Measurements from ENCODE around the gene UNC13A.

UNC13A gene

DNA sequence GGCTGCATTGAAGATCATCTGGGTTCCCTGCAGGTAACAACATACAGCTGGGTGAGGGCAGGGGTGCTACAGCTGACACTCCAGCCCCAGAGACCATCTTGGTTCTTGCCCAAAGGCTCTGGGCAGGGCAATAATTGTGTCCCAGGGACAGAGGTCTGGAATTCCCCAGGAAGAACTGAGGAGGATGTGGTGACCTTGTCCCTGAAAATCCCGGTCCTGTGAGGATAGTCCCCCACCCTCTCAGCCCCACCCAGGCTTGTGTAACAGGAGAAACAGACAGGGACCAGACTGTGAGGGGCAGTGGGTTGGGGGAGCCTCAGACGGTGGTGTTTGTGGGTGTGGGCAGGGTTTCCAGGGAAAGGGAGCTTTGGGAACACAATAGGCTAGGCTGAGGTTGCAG is 69.2 kb downstream of the UNC13A start:
- no peak for DNase-seq
- no peak overlapping the region for H3K4me3 ChIP-seq (ENCODE audit: insufficient read depth, low read depth, low read length, poor library complexity, severe bottlenecking)

DNA sequence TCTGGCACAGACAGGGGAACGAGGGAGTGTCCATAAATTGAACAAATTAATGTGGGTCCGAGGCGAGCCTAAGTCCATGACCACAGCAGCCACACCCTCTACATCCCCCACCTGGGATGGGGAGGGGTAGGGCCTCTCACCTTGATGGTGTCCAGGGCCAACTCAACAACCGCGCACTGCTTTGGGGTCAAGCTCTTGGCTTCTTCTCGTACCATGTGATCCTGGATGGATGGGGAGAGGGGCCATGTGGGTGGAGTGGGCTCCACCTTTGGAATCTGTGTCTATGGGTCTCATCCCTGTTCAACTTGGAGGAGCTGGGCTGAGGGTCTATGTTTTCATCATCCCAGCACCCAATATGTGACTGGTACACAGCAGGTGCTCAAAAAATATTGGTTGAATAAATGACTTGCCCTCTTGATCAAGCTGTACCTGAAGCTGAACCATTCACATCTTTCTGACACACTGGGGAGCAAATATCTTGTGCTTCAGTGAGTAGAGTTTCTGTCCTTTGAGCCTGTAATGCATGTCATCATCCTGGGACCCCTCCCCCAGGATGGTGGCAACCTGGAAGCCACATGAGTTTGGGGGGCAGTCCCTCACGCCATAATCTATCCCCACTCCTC is 69.8 kb downstream of the UNC13A start:
- Histone ChIP-seq H3K4me3 (ENCODE audit: insufficient read depth, low read depth, low read length, poor library complexity, severe bottlenecking) (no peak overlapping the region), H3K4me1 (ENCODE audit: control insufficient read depth, insufficient read depth, low read length, poor library complexity, severe bottlenecking) (no peaks in the 10 kb centered on the region), H3K27me3 (replicated peaks; ENCODE audit: control insufficient read depth, insufficient read depth, low read length, poor library complexity, severe bottlenecking) (peaks cover 22% of the 10 kb centered on the region), H3K36me3 (ENCODE audit: control insufficient read depth, insufficient read depth, low read length) (no peaks in the 10 kb centered on the region), H3K27ac (ENCODE audit: insufficient read depth, low read length, poor library complexity, severe bottlenecking) (no peak overlapping the region), H3K9me3 (ENCODE audit: control insufficient read depth, low read length) (no peaks in the 10 kb centered on the region)
- DNase-seq, result no peak

More for the DNA sequence above, 69.2 kb downstream of the UNC13A start:
- peaks cover 22% of the 10 kb centered on the region for H3K27me3 ChIP-seq (replicated peaks; ENCODE audit: control insufficient read depth, insufficient read depth, low read length, poor library complexity, severe bottlenecking)
- H3K27ac ChIP-seq (ENCODE audit: insufficient read depth, low read length, poor library complexity, severe bottlenecking), result no peak overlapping the region
- H3K9me3 ChIP-seq (ENCODE audit: control insufficient read depth, low read length), result no peaks in the 10 kb centered on the region
- no peaks in the 10 kb centered on the region for H3K36me3 ChIP-seq (ENCODE audit: control insufficient read depth, insufficient read depth, low read length)
- H3K4me1 ChIP-seq (ENCODE audit: control insufficient read depth, insufficient read depth, low read length, poor library complexity, severe bottlenecking), result no peaks in the 10 kb centered on the region

DNA sequence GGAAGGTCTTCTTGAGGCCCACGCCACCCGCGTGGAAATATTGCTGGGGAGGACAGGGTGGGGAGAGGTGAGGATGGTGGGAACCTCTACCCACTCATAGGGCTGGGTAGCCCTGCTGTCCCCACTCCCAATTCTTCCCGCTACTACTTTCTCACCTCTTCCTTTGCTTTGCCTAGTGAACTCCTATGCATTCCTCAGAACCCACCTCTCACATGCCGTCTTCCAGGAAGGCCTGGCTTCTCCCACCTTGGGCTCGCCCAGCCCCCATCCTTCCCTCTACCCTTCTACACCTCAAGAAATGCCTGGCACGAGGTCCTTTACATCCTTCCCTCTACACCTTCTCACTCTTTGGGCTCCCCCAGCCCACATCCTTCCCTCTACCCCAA is 70.4 kb downstream of the UNC13A start:
- Histone ChIP-seq H3K4me3 (ENCODE audit: insufficient read depth, low read depth, low read length, poor library complexity, severe bottlenecking) (no peak overlapping the region), H3K27me3 (replicated peaks; ENCODE audit: control insufficient read depth, insufficient read depth, low read length, poor library complexity, severe bottlenecking) (peaks cover 22% of the 10 kb centered on the region), H3K27ac (ENCODE audit: insufficient read depth, low read length, poor library complexity, severe bottlenecking) (no peak overlapping the region), H3K9me3 (ENCODE audit: control insufficient read depth, low read length) (no peaks in the 10 kb centered on the region), H3K4me1 (ENCODE audit: control insufficient read depth, insufficient read depth, low read length, poor library complexity, severe bottlenecking) (no peaks in the 10 kb centered on the region), H3K36me3 (ENCODE audit: control insufficient read depth, insufficient read depth, low read length) (no peaks in the 10 kb centered on the region)
- no peak for DNase-seq

DNA sequence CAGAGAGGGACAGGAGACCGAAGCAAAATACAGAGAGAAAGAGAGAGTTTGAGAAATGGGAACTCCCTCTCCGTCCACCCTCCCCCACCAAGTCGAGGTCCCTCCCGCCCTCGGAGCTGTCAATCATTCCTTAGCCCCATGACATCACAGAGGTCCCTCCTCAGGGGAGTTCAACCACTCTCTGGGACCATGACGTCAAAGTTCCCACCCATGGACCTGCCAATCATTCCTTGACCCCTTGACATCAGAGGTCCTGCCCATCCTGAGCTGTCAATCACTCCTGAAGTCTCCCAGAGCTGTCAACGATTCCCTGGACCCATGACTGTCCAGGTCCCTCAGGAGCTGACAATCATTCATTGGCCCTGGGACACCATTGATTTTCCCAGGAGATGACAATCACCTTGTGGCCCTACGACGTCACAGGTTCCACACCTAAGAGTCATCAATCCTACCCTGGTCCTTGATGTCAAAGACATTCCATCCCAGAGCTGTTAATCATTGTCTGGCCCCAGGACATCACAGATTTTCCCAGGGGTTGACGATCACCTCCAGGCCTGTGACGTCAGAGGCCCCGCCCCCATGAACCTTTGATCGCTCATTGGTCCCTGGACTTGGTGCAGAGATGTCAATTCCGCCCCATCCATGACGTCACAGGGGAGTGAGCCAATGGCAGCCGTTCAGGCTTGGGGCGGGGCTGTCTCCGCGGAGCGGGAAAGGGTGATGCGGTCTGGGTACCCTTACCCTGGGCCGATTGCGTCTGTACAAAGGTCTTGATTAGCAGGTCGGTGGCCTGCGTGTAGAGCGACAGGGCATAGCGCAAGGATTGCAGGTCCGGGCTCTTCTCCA is 71.0 kb downstream of the UNC13A start:
- H3K9me3 ChIP-seq (ENCODE audit: control insufficient read depth, low read length), result no peaks in the 10 kb centered on the region
- DNase-seq, result no peak
- H3K4me3 ChIP-seq (ENCODE audit: insufficient read depth, low read depth, low read length, poor library complexity, severe bottlenecking), result no peak overlapping the region
- H3K4me1 ChIP-seq (ENCODE audit: control insufficient read depth, insufficient read depth, low read length, poor library complexity, severe bottlenecking), result no peaks in the 10 kb centered on the region
- no peak overlapping the region for H3K27ac ChIP-seq (ENCODE audit: insufficient read depth, low read length, poor library complexity, severe bottlenecking)
- no peaks in the 10 kb centered on the region for H3K36me3 ChIP-seq (ENCODE audit: control insufficient read depth, insufficient read depth, low read length)
- peaks cover 22% of the 10 kb centered on the region for H3K27me3 ChIP-seq (replicated peaks; ENCODE audit: control insufficient read depth, insufficient read depth, low read length, poor library complexity, severe bottlenecking)

DNA sequence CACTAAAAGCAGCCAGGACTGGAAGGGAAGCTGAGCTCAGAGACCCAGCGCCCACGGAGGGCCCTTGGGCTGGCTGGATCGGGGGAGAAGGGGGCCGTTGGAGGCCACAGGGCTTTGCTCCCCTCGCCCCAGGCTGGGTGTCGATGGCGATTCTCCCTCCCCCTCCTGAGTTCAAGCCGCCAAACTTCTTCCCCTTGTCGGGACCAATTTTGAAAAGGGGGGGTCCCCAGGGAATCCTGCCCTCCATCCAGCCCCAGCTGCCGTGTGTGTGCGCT is 71.5 kb downstream of the UNC13A start:
- Histone ChIP-seq H3K4me3 (ENCODE audit: insufficient read depth, low read depth, low read length, poor library complexity, severe bottlenecking) (no peak overlapping the region), H3K27ac (ENCODE audit: insufficient read depth, low read length, poor library complexity, severe bottlenecking) (no peak overlapping the region), H3K4me1 (ENCODE audit: control insufficient read depth, insufficient read depth, low read length, poor library complexity, severe bottlenecking) (no peaks in the 10 kb centered on the region), H3K9me3 (ENCODE audit: control insufficient read depth, low read length) (no peaks in the 10 kb centered on the region), H3K36me3 (ENCODE audit: control insufficient read depth, insufficient read depth, low read length) (no peaks in the 10 kb centered on the region), H3K27me3 (replicated peaks; ENCODE audit: control insufficient read depth, insufficient read depth, low read length, poor library complexity, severe bottlenecking) (peaks cover 22% of the 10 kb centered on the region)
- DNase-seq, result no peak

DNA sequence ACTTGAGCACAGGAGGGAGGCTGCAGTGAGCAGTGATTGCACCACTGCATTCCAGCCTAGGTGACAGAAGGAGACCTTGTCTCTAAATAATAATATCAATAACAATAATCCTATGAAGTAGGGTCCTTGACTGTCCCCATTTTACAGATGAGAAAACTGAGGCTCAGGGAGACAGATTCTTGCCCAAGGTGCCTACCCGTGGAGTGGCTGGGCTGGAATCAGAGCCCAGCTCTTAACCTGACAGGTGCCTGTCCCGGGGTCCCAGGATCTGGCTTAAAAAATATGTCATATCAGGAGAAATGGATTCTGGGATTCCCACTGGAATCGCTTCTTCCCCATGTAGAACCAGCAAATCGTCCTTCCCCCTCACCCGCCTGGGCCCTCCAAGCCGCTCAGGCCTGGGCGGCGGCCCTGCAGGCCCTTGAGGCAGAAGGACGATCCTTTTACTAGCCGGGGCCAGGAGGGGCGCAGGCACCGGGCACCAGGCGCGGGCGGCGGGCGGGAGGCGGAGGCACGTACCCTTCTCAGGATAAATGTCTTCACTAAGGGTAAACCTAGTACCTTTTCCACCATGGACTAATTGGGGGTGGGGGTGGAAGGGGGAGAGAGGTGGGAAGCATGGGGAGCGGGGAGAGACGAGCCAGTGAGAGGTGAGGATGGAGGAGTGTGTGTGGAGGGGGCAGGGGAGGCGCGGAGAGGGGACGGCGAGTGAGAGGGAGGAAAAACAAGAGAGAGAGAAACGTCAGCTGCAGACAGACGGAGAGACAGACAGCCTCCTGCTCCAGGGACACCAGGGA is 72.1 kb downstream of the UNC13A start:
- no peaks in the 10 kb centered on the region for H3K9me3 ChIP-seq (ENCODE audit: control insufficient read depth, low read length)
- no peak overlapping the region for H3K4me3 ChIP-seq (ENCODE audit: insufficient read depth, low read depth, low read length, poor library complexity, severe bottlenecking)
- no peak overlapping the region for H3K27ac ChIP-seq (ENCODE audit: insufficient read depth, low read length, poor library complexity, severe bottlenecking)

DNA sequence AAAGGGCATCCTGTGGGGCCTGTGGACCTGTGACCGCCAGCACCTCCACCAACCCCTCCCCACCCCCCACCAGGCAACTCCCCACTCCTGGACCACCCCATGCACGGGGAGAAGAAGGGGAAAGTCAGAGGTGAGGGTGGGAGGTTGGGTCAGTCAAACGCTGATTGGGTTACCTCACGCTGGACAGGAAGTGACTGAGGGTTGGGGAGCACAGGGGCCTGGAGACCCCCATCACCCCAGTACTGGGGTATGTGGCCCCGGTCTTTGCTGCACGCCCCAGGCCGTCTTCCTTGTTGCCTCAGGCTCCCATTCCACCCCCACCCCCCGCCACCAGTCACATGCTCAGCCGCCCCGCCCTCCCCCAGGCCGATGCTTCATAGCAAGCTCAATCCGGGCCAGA is 73.7 kb downstream of the UNC13A start:
- no peak overlapping the region for H3K27ac ChIP-seq (ENCODE audit: insufficient read depth, low read length, poor library complexity, severe bottlenecking)
- no peak for DNase-seq
- no peaks in the 10 kb centered on the region for H3K4me1 ChIP-seq (ENCODE audit: control insufficient read depth, insufficient read depth, low read length, poor library complexity, severe bottlenecking)
- H3K27me3 ChIP-seq (replicated peaks; ENCODE audit: control insufficient read depth, insufficient read depth, low read length, poor library complexity, severe bottlenecking), result peaks cover 22% of the 10 kb centered on the region
- H3K4me3 ChIP-seq (ENCODE audit: insufficient read depth, low read depth, low read length, poor library complexity, severe bottlenecking), result no peak overlapping the region
- no peaks in the 10 kb centered on the region for H3K36me3 ChIP-seq (ENCODE audit: control insufficient read depth, insufficient read depth, low read length)
- no peaks in the 10 kb centered on the region for H3K9me3 ChIP-seq (ENCODE audit: control insufficient read depth, low read length)

More for the DNA sequence above, 72.1 kb downstream of the UNC13A start:
- H3K36me3 ChIP-seq (ENCODE audit: control insufficient read depth, insufficient read depth, low read length), result no peaks in the 10 kb centered on the region
- no peak for DNase-seq
- H3K4me1 ChIP-seq (ENCODE audit: control insufficient read depth, insufficient read depth, low read length, poor library complexity, severe bottlenecking), result no peaks in the 10 kb centered on the region
- H3K27me3 ChIP-seq (replicated peaks; ENCODE audit: control insufficient read depth, insufficient read depth, low read length, poor library complexity, severe bottlenecking), result peaks cover 22% of the 10 kb centered on the region

DNA sequence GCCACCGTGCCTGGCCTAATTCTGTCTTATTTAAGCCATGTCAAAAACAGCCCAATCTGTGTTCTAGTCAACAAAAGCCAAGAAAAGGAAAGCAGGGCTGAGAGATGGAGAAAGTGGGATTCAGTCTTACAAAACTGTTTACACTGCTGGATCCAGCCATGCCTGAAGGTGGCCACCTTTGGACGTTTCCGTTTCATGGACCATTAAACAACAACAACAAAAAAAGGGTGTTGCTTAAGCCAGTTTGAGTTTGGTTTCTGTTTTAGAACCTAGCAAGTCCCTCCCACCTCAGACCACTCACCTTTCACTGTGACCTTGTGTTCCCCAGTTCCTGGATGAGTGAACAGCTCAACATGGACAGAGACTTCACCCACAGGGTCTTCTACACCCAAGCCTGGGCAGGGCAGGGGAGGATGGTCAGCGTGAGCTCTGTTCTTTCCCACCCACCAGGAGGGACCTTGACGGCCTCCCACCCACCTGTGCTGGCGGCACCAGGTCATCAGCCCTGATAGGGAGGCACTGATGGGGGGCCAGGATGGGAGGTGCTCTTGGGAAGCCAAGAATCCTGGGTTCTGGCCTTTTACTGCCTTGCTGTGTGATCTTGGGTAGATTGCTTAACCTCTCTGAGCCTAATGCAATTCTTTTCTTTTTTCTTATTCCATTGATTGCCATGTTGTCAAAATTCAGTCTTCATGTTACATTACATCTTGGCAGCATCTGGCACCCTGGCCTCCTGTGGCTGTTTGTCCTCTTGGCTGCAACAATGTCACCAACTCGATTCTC is 76.5 kb downstream of the UNC13A start:
- no peaks in the 10 kb centered on the region for H3K4me1 ChIP-seq (ENCODE audit: control insufficient read depth, insufficient read depth, low read length, poor library complexity, severe bottlenecking)
- no peak overlapping the region for H3K4me3 ChIP-seq (ENCODE audit: insufficient read depth, low read depth, low read length, poor library complexity, severe bottlenecking)
- H3K36me3 ChIP-seq (ENCODE audit: control insufficient read depth, insufficient read depth, low read length), result no peaks in the 10 kb centered on the region
- peaks cover 11% of the 10 kb centered on the region for H3K27me3 ChIP-seq (replicated peaks; ENCODE audit: control insufficient read depth, insufficient read depth, low read length, poor library complexity, severe bottlenecking)
- H3K27ac ChIP-seq (ENCODE audit: insufficient read depth, low read length, poor library complexity, severe bottlenecking), result no peak overlapping the region
- DNase-seq, result no peak
- H3K9me3 ChIP-seq (ENCODE audit: control insufficient read depth, low read length), result no peaks in the 10 kb centered on the region

DNA sequence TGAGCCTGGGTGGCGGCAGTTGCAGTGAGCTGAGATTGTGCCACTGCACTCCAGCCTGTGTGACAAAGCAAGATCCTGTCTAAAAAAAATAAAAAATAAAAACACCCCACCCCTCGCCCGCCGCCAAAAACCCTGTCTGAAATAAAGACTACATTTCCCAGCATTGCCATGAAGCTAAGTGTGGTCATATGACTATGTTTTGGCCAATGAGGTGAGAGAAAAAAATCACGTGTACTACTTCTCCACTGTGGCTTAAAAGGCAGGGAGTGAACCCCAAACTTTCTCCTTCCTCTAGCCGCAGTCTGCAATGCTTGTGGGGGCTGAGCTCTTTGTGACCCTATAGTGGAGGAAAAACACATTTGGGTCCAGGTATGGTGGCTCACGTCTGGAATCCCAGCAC is 77.8 kb downstream of the UNC13A start:
- H3K27me3 ChIP-seq (replicated peaks; ENCODE audit: control insufficient read depth, insufficient read depth, low read length, poor library complexity, severe bottlenecking), result no peaks in the 10 kb centered on the region
- H3K4me1 ChIP-seq (ENCODE audit: control insufficient read depth, insufficient read depth, low read length, poor library complexity, severe bottlenecking), result peaks cover 11% of the 10 kb centered on the region
- no peaks in the 10 kb centered on the region for H3K9me3 ChIP-seq (ENCODE audit: control insufficient read depth, low read length)
- DNase-seq, result no peak
- no peaks in the 10 kb centered on the region for H3K36me3 ChIP-seq (ENCODE audit: control insufficient read depth, insufficient read depth, low read length)
- no peak overlapping the region for H3K4me3 ChIP-seq (ENCODE audit: insufficient read depth, low read depth, low read length, poor library complexity, severe bottlenecking)
- no peak overlapping the region for H3K27ac ChIP-seq (ENCODE audit: insufficient read depth, low read length, poor library complexity, severe bottlenecking)

Data from effector memory CD4-positive, alpha-beta T cell (primary cell).